ENCODE measurements around the gene CR1. TPM values are rescaled to one million over a fixed set of nuclear protein-coding genes. Genes with fewer than 3 reads are reported as not detected.

The CR1 gene
- total RNA-seq, 4 donors from 2014 or later = 0.49 to 1.6 (median 0.67) TPM

DNA sequence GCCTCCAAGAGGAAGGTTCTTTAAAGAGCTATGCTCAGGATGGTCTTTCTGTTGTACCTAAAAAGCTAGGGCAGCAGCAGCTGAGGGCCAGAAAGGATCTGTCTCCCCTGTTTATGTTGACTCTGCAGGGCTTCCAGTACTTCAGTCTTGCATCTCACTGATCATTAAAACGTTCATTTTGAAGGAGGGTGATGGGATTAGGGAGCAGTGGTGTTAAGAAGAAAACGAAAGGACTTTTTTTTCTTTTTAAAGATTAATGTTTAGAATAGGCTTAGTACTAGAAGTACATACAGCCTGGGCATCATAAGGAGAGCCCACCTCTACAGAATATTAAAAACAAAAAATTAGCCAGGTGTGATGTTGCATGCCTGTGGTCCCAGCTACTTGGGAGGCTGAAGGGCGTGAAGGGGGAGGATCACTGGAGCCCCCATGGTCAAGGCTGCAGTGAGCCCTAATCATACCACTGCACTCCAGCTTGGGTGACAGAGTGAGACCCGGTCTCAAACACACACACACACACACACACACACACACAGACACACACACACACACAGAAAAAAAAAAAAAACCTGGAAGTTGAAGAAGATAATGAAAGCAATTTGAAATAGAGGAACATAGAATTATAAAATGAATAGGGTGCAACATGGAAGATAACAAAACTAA is 151.8 kb downstream of the CR1 start:
- 67 to 77% methylated on average over 4 of the region's 4 CpGs for WGBS, 2 donors
- TF ChIP-seq POLR2A (IDR thresholded peaks at IDR 0.05) = no peak
- TF ChIP-seq, protein P1, sequence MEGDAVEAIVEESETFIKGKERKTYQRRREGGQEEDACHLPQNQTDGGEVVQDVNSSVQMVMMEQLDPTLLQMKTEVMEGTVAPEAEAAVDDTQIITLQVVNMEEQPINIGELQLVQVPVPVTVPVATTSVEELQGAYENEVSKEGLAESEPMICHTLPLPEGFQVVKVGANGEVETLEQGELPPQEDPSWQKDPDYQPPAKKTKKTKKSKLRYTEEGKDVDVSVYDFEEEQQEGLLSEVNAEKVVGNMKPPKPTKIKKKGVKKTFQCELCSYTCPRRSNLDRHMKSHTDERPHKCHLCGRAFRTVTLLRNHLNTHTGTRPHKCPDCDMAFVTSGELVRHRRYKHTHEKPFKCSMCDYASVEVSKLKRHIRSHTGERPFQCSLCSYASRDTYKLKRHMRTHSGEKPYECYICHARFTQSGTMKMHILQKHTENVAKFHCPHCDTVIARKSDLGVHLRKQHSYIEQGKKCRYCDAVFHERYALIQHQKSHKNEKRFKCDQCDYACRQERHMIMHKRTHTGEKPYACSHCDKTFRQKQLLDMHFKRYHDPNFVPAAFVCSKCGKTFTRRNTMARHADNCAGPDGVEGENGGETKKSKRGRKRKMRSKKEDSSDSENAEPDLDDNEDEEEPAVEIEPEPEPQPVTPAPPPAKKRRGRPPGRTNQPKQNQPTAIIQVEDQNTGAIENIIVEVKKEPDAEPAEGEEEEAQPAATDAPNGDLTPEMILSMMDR (IDR thresholded peaks at IDR 0.05) = no peak
- DNase-seq (ENCODE audit: low spot score in 2 of 2) = no peak
- H3K4me3 ChIP-seq (ENCODE audit: low read depth, poor library complexity, severe bottlenecking) = no peak overlapping the region
- intact Hi-C loops (cut with DNase I; ENCODE audit: low total_unique reads) = no loop called here

DNA sequence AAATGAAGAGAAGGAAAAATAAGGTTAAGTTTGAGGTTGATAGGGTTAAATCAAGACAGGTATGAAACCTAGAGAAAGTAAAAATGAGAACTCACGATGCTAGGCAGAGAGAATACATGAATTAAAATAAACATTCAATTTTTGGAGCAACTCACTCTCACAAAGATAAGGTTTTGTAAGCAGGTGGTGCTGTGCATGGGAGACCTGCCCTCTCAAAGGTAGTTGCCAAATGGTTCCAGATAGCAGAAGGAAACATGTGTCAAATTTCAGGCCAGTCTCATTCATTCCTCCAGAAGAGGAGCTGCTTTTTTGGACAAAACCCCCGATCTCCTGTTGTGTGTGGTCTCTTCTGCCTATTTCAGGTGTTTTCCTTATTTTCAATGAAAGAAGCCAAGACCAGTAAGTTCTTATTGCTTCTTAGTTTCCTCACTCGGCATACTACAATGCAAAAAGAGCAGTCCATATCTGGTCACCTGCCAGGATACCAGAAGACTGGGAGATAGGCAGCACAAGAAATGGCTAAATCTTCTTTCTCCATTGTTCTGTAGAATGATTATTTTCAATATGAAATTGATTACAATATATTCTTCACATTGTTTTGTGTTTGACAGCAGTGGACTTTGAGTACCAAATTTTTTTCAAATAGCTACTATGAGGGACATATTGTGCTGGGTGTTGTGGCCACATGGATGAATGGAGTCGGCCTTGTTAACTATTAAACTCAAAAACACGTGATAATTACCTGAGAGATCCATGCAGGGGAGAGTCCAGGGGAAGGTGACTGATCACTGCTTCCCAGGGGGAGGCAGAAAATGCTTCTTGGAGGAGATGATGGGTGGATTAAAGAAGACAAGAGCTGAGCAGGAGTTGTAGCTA is 152.6 kb downstream of the CR1 start:
- H3K4me3 ChIP-seq (ENCODE audit: low read depth, poor library complexity, severe bottlenecking) = no peak overlapping the region
- TF ChIP-seq POLR2A (IDR thresholded peaks at IDR 0.05) = no peak
- TF ChIP-seq, protein P1 (IDR thresholded peaks at IDR 0.05) = no peak
- 65 to 75% methylated on average over 5 of the region's 5 CpGs for WGBS, 2 donors
- DNase-seq (ENCODE audit: low spot score in 2 of 2) = no peak
- intact Hi-C loops (cut with DNase I; ENCODE audit: low total_unique reads) = no loop called here

DNA sequence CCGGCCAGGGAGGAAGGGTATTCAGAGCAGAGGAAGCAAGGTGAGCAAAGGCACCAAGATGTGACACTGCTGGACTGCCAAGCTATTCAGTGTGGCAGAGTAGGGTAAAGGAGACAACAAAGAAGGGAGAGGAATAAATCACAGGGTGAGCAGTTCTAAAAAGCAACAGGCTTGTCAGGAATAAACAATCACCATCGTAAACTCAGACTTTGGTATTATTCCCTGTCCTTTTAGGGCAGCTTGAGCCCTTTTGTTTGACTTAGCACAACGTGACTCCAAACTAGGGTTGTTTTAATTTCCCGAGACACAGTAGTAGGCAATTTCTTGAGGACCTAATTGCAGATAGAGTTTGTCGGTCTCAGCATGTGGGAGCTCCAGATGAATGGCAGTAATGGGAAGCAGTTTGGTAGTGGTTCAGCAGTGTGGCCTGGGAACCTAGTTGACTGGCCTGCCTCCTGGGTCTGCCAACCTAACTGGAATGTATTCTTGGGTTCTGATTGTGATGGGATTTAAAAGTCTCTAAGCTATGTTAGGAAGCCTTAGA is 153.3 kb downstream of the CR1 start:
- WGBS, 2 donors = 72 to 84% methylated on average over 5 of the region's 5 CpGs
- intact Hi-C loops (cut with DNase I; ENCODE audit: low total_unique reads) = no loop called here
- no peak overlapping the region for H3K4me3 ChIP-seq (ENCODE audit: low read depth, poor library complexity, severe bottlenecking)
- no peak for DNase-seq (ENCODE audit: low spot score in 2 of 2)
- no peak for TF ChIP-seq POLR2A (IDR thresholded peaks at IDR 0.05)
- TF ChIP-seq, protein P1 (IDR thresholded peaks at IDR 0.05) = no peak

DNA sequence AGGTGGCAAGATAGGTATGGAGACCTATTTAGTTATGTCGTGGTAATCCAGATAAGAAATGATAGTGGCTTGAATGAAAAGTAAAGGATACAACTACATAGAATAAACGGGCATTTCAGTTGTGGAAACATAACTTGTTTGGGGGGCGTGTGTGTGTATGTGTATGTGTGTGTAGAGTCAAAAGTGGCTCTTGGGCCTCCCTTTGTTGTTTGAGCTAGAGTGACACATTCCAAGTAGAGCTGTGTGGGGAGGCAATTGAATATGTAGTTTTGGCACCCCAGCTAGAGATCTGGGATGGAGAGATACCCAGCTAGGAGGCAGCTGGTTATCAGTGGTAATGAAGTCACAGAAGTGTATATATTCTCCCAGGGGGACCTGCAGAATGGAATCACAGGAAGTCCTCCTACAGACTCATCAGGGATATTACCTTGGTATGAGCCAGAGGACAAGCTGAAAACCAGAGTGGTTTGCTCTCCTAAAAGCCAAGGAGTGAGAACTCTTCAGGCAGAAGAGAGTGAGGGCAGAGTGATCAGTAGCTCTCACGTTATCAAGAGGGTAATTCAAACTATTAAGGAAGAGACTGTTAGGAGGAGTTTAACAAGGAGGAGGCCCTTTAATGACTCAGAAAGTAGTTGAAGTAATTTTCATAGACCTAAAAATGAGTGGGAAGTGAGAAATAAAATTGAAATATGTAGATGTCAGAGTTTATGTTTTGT is 154.1 kb downstream of the CR1 start:
- WGBS, 2 donors = 83 to 84% methylated on average over 4 of the region's 4 CpGs
- H3K4me3 ChIP-seq (ENCODE audit: low read depth, poor library complexity, severe bottlenecking) = no peak overlapping the region
- no peak for TF ChIP-seq POLR2A (IDR thresholded peaks at IDR 0.05)
- TF ChIP-seq, protein P1 (IDR thresholded peaks at IDR 0.05) = no peak
- DNase-seq (ENCODE audit: low spot score in 2 of 2) = no peak
- intact Hi-C loops (cut with DNase I; ENCODE audit: low total_unique reads) = no loop called here

DNA sequence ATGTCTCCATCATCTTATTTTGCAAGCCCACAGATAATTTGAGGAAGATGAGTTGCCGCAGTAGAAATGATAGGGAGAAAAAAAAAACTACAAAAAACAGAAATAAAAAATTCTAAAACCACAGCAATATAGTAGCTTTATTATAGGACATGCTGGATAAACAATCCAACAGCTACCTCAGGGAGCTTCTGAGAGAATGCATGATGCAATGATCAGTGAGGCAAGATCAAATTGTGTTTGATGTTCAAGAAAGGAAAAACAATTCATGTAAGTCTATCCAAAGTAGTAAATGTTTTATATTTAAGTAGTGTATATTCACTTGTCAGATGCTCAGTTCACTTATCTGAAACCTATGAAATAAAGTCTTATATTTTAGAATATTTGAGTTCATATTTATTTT is 155.6 kb downstream of the CR1 start:
- intact Hi-C loops (cut with DNase I; ENCODE audit: low total_unique reads) = no loop called here
- WGBS, 2 donors = 91 to 95% methylated on average over 1 of the region's 1 CpG
- no peak overlapping the region for H3K4me3 ChIP-seq (ENCODE audit: low read depth, poor library complexity, severe bottlenecking)
- TF ChIP-seq POLR2A (IDR thresholded peaks at IDR 0.05) = no peak
- TF ChIP-seq, protein P1 (IDR thresholded peaks at IDR 0.05) = no peak
- no peak for DNase-seq (ENCODE audit: low spot score in 2 of 2)
